ENCODE measurements around the gene LDHB.

The LDHB gene

GRCh38 chr12:21627924-21628323, 29.7 kb downstream of the LDHB start:
- H3K27me3 ChIP-seq (ENCODE audit: insufficient read depth, low read length, poor library complexity), result no peaks in the 10 kb centered on the region
- H3K9ac ChIP-seq (ENCODE audit: low read depth, low read length), result no peak overlapping the region
- no peaks in the 10 kb centered on the region for H4K20me1 ChIP-seq (ENCODE audit: insufficient read depth, low read length)
- H3K4me2 ChIP-seq (ENCODE audit: insufficient read depth, low read length), result no peak overlapping the region
- TF ChIP-seq EZH2 (IDR thresholded peaks at IDR 0.05; ENCODE audit: borderline replicate concordance, low read depth, low read length, severe bottlenecking), result no peak
- TF ChIP-seq, protein P1, sequence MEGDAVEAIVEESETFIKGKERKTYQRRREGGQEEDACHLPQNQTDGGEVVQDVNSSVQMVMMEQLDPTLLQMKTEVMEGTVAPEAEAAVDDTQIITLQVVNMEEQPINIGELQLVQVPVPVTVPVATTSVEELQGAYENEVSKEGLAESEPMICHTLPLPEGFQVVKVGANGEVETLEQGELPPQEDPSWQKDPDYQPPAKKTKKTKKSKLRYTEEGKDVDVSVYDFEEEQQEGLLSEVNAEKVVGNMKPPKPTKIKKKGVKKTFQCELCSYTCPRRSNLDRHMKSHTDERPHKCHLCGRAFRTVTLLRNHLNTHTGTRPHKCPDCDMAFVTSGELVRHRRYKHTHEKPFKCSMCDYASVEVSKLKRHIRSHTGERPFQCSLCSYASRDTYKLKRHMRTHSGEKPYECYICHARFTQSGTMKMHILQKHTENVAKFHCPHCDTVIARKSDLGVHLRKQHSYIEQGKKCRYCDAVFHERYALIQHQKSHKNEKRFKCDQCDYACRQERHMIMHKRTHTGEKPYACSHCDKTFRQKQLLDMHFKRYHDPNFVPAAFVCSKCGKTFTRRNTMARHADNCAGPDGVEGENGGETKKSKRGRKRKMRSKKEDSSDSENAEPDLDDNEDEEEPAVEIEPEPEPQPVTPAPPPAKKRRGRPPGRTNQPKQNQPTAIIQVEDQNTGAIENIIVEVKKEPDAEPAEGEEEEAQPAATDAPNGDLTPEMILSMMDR (IDR thresholded peaks at IDR 0.05; ENCODE audit: borderline replicate concordance, extremely low read depth, low read length, poor library complexity, severe bottlenecking), result no peak
- H3K4me1 ChIP-seq (ENCODE audit: insufficient read depth, low read length), result no peaks in the 10 kb centered on the region
- DNase-seq, result no peak
- no peak for ATAC-seq (ENCODE audit: insufficient read depth, low read depth)
- no peak overlapping the region for H2AFZ ChIP-seq (ENCODE audit: low read depth, low read length)
- no peaks in the 10 kb centered on the region for H3K9me3 ChIP-seq (ENCODE audit: insufficient read depth, low read length, severe bottlenecking)
- no peaks in the 10 kb centered on the region for H3K79me2 ChIP-seq (ENCODE audit: insufficient read depth, low read length)
- H3K27ac ChIP-seq (ENCODE audit: low read length), result no peak overlapping the region
- H3K4me3 ChIP-seq (ENCODE audit: low read depth in 1 of 2, low read length in 2 of 2), result no peak overlapping the region
- H3K36me3 ChIP-seq (ENCODE audit: insufficient read depth, low read length), result peaks cover 9% of the 10 kb centered on the region; the same call in 1 of the 2 replicates

- H3K4me1 ChIP-seq (ENCODE audit: insufficient read depth, low read length), result peaks cover 26% of the 10 kb centered on the region
- no peak overlapping the region for H2AFZ ChIP-seq (ENCODE audit: low read depth, low read length)
- H3K36me3 ChIP-seq (ENCODE audit: insufficient read depth, low read length), result no peaks in the 10 kb centered on the region
- H3K79me2 ChIP-seq (ENCODE audit: insufficient read depth, low read length), result no peaks in the 10 kb centered on the region
- H4K20me1 ChIP-seq (ENCODE audit: insufficient read depth, low read length), result no peaks in the 10 kb centered on the region
- no peak overlapping the region for H3K4me3 ChIP-seq (ENCODE audit: low read depth in 1 of 2, low read length in 2 of 2)
- DNase-seq (no peak), ATAC-seq (ENCODE audit: insufficient read depth, low read depth) (no peak)
- H3K4me2 ChIP-seq (ENCODE audit: insufficient read depth, low read length), result no peak overlapping the region
- TF ChIP-seq EZH2 (IDR thresholded peaks at IDR 0.05; ENCODE audit: borderline replicate concordance, low read depth, low read length, severe bottlenecking), result no peak
- TF ChIP-seq, protein P1 (IDR thresholded peaks at IDR 0.05; ENCODE audit: borderline replicate concordance, extremely low read depth, low read length, poor library complexity, severe bottlenecking), result no peak
- H3K27ac ChIP-seq (ENCODE audit: low read length), result no peak overlapping the region
- no peaks in the 10 kb centered on the region for H3K27me3 ChIP-seq (ENCODE audit: insufficient read depth, low read length, poor library complexity)
- H3K9me3 ChIP-seq (ENCODE audit: insufficient read depth, low read length, severe bottlenecking), result no peaks in the 10 kb centered on the region
- H3K9ac ChIP-seq (ENCODE audit: low read depth, low read length), result no peak overlapping the region
Observed at GRCh38 chr12:21618566-21618965, 39.1 kb downstream of the LDHB start.

GRCh38 chr12:21617030-21617429, 40.6 kb downstream of the LDHB start:
- Histone ChIP-seq H4K20me1 (ENCODE audit: insufficient read depth, low read length) (no peaks in the 10 kb centered on the region), H3K4me3 (ENCODE audit: low read depth in 1 of 2, low read length in 2 of 2) (no peak overlapping the region), H3K36me3 (ENCODE audit: insufficient read depth, low read length) (no peaks in the 10 kb centered on the region), H2AFZ (ENCODE audit: low read depth, low read length) (peak overlapping the region; percentile 45; the same call in 1 of the 2 replicates), H3K9me3 (ENCODE audit: insufficient read depth, low read length, severe bottlenecking) (no peaks in the 10 kb centered on the region), H3K79me2 (ENCODE audit: insufficient read depth, low read length) (no peaks in the 10 kb centered on the region), H3K27ac (ENCODE audit: low read length) (no peak overlapping the region), H3K4me1 (ENCODE audit: insufficient read depth, low read length) (peaks cover 26% of the 10 kb centered on the region), H3K4me2 (ENCODE audit: insufficient read depth, low read length) (no peak overlapping the region), H3K9ac (ENCODE audit: low read depth, low read length) (no peak overlapping the region), H3K27me3 (ENCODE audit: insufficient read depth, low read length, poor library complexity) (no peaks in the 10 kb centered on the region)
- DNase-seq (no peak), ATAC-seq (ENCODE audit: insufficient read depth, low read depth) (no peak)
- TF ChIP-seq, protein P1 (IDR thresholded peaks at IDR 0.05; ENCODE audit: borderline replicate concordance, extremely low read depth, low read length, poor library complexity, severe bottlenecking), result no peak
- no peak for TF ChIP-seq EZH2 (IDR thresholded peaks at IDR 0.05; ENCODE audit: borderline replicate concordance, low read depth, low read length, severe bottlenecking)

GRCh38 chr12:21615431-21615830, 42.2 kb downstream of the LDHB start:
- Histone ChIP-seq H3K27ac (ENCODE audit: low read length) (peak overlapping the region; percentile 58; the same call in 1 of the 2 replicates), H4K20me1 (ENCODE audit: insufficient read depth, low read length) (no peaks in the 10 kb centered on the region), H3K9me3 (ENCODE audit: insufficient read depth, low read length, severe bottlenecking) (no peaks in the 10 kb centered on the region), H3K79me2 (ENCODE audit: insufficient read depth, low read length) (no peaks in the 10 kb centered on the region), H3K9ac (ENCODE audit: low read depth, low read length) (no peak overlapping the region), H3K27me3 (ENCODE audit: insufficient read depth, low read length, poor library complexity) (no peaks in the 10 kb centered on the region), H3K4me3 (ENCODE audit: low read depth in 1 of 2, low read length in 2 of 2) (no peak overlapping the region), H2AFZ (ENCODE audit: low read depth, low read length) (peak overlapping the region; percentile 66), H3K4me1 (ENCODE audit: insufficient read depth, low read length) (peaks cover 26% of the 10 kb centered on the region), H3K36me3 (ENCODE audit: insufficient read depth, low read length) (no peaks in the 10 kb centered on the region), H3K4me2 (ENCODE audit: insufficient read depth, low read length) (peak overlapping the region; percentile 47)
- ATAC-seq (ENCODE audit: insufficient read depth, low read depth) (no peak), DNase-seq (no peak)
- no peak for TF ChIP-seq EZH2 (IDR thresholded peaks at IDR 0.05; ENCODE audit: borderline replicate concordance, low read depth, low read length, severe bottlenecking)
- TF ChIP-seq, protein P1 (IDR thresholded peaks at IDR 0.05; ENCODE audit: borderline replicate concordance, extremely low read depth, low read length, poor library complexity, severe bottlenecking), result no peak

All from DND-41 (cell line).